SK-N-SH treated with all-trans-retinoic acid at 6 μM for 48 hours (cell line): Measurements from ENCODE around the gene TRPM2.

Experiments used
- ARNTL ChIP-seq: fragments of 450-650 bp; formaldehyde crosslinking; IDR thresholded peaks from 2 replicates; pipeline ENCODE4 v1.5.0; 2020; ENCODE audit warnings: low read depth, mild to moderate bottlenecking, moderate library complexity, borderline replicate concordance
- BACH2 ChIP-seq: fragments of 250-450 bp; sonication (Bioruptor Pico); IDR thresholded peaks from 2 replicates; pipeline ENCODE4 v1.9.0; 2021; ENCODE audit warnings: mild to moderate bottlenecking, borderline replicate concordance
- CSDC2 ChIP-seq: fragments of 250-450 bp; sonication (Bioruptor Pico); IDR thresholded peaks from 2 replicates; pipeline ENCODE4 v1.5.0; 2020; ENCODE audit warnings: mild to moderate bottlenecking, moderate library complexity
- ESRRG ChIP-seq: fragments of 250-450 bp; sonication (Bioruptor Pico); IDR thresholded peaks from 2 replicates; pipeline ENCODE4 v1.6.1; 2021; ENCODE audit warnings: mild to moderate bottlenecking
- GLIS3 ChIP-seq: fragments of 250-450 bp; sonication (Bioruptor Pico); IDR thresholded peaks from 2 replicates; pipeline ENCODE4 v1.5.0; 2020; ENCODE audit warnings: mild to moderate bottlenecking, moderate library complexity
- ISL1 ChIP-seq: fragments of 250-450 bp; sonication (Bioruptor Pico); IDR thresholded peaks from 2 replicates; pipeline ENCODE4 v2.1.2; 2022; ENCODE audit warnings: mild to moderate bottlenecking, moderate library complexity
- OSR1 ChIP-seq: fragments of 250-450 bp; sonication (Bioruptor Pico); IDR thresholded peaks from 2 replicates; pipeline ENCODE4 v1.8.0; 2022; ENCODE audit warnings: moderate library complexity, mild to moderate bottlenecking, inconsistent platforms
- POU6F1 ChIP-seq: fragments of 250-450 bp; sonication (Bioruptor Pico); IDR thresholded peaks from 2 replicates; pipeline ENCODE4 v1.8.0; 2021; ENCODE audit warnings: low read depth, mild to moderate bottlenecking, moderate library complexity, borderline replicate concordance
- SNAI2 ChIP-seq: fragments of 250-450 bp; sonication (Bioruptor Pico); IDR thresholded peaks from 2 replicates; pipeline ENCODE4 v1.5.0; 2020; ENCODE audit warnings: mild to moderate bottlenecking, moderate library complexity
- ZFP3 ChIP-seq: fragments of 250-450 bp; sonication (Bioruptor Pico); IDR thresholded peaks from 2 replicates; pipeline ENCODE4 v1.5.0; 2020; ENCODE audit warnings: mild to moderate bottlenecking, moderate library complexity
- ZFP30 ChIP-seq: fragments of 450-650 bp; formaldehyde crosslinking; IDR thresholded peaks from 2 replicates; pipeline ENCODE4 v1.5.0; 2022; ENCODE audit warnings: mild to moderate bottlenecking, moderate library complexity
- ZNF70 ChIP-seq: fragments of 450-650 bp; formaldehyde crosslinking; IDR thresholded peaks from 2 replicates; pipeline ENCODE4 v1.5.0; 2020; ENCODE audit warnings: mild to moderate bottlenecking, moderate library complexity
- TF ChIP-seq, protein P1 (sequence below): fragments of 250-450 bp; sonication (Bioruptor Pico); IDR thresholded peaks from 2 replicates; pipeline ENCODE4 v1.5.1; 2020; ENCODE audit warnings: low read depth, mild to moderate bottlenecking, moderate library complexity

- no peak for TF ChIP-seq CSDC2
- no peak for TF ChIP-seq OSR1 (CRISPR knock-in tag)
- no peak for TF ChIP-seq ZNF70 (CRISPR knock-in tag)
- no peak for TF ChIP-seq POU6F1 (CRISPR knock-in tag)
- TF ChIP-seq ARNTL (CRISPR knock-in tag) = no peak
- TF ChIP-seq, protein P1, sequence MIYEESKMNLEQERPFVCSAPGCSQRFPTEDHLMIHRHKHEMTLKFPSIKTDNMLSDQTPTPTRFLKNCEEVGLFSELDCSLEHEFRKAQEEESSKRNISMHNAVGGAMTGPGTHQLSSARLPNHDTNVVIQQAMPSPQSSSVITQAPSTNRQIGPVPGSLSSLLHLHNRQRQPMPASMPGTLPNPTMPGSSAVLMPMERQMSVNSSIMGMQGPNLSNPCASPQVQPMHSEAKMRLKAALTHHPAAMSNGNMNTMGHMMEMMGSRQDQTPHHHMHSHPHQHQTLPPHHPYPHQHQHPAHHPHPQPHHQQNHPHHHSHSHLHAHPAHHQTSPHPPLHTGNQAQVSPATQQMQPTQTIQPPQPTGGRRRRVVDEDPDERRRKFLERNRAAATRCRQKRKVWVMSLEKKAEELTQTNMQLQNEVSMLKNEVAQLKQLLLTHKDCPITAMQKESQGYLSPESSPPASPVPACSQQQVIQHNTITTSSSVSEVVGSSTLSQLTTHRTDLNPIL (CRISPR knock-in tag) = no peak
- no peak for TF ChIP-seq ZFP30
- TF ChIP-seq ZFP3 (CRISPR knock-in tag) = no peak
- no peak for TF ChIP-seq ISL1 (CRISPR knock-in tag)
- TF ChIP-seq SNAI2 (CRISPR knock-in tag) = no peak
- TF ChIP-seq BACH2 = no peak
- no peak for TF ChIP-seq ESRRG (CRISPR knock-in tag)
- TF ChIP-seq GLIS3 (CRISPR knock-in tag) = no peak
Observed at GRCh38 chr21:44335266-44336059, 18.0 kb upstream of the TRPM2 start.
